ENCODE measurements around the gene TMEM106A. TPM values are rescaled to one million over a fixed set of nuclear protein-coding genes. Genes with fewer than 3 reads are reported as not detected.

The TMEM106A gene
- total RNA-seq, 1 experiment from 2014 or later: 2.2 TPM

DNA sequence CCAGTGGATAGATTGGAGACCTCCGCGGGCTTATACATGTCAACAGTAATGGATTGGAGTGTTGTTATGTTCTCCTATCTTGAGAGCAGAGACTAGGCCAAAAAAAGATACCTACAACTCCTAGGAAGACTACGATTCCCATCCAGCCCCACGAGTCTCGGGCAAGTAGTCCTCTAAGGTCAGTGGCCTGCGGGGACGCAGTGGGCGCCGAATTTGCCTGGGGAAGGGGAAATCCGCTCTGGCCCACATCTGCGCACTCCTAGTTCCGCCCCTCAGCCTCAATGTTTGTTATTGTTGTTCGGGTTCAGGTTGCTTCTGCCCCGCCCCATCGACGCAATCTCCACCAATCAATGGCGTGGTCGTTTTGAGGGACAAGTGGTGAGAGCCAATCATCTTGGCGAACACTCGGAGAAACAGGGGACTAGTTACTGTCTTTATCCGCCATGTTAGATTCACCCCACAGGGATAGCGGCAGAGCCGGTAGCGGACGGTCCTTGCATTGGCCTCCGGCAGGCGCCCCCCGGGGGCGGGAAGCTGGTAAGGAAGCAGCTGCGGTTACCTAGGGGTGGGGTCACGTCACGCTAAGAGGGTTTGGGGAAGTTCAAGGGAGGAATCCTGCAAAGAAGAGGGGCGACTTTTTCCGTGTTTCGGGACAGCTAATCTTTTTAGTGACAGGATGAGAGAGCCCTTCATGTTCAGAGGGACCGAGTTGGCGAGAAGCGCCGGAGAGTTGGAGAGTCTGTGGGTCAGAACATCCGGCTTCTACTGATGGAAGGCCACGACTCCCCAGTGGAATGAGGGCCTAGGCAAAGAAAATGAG lies 40.7 kb upstream of the TMEM106A start, which contains the start of gene NBR1:
Gene NBR1 (plus strand): TSS at position 449 of the 820 bp plus-strand sequence. CDS start 4,586 bp downstream, outside the sequence.
- Mint-ChIP-seq H3K4me1 (ENCODE audit: insufficient read depth, unreplicated experiment) (no peaks in the 10 kb centered on the region), H3K4me3 (ENCODE audit: unreplicated experiment) (no peak within 1 kb of the TSS), H3K27ac (ENCODE audit: low read depth, unreplicated experiment) (no peak within 1 kb of the TSS), H3K27me3 (ENCODE audit: insufficient read depth, unreplicated experiment) (no peaks in the 10 kb centered on the region), H3K36me3 (ENCODE audit: insufficient read depth, unreplicated experiment) (peaks cover 30% of the 10 kb centered on the region), H3K9me3 (ENCODE audit: unreplicated experiment) (no peaks in the 10 kb centered on the region)
- ChIA-PET POLR2A (interaction anchor here (0.6 to 3.4 kb wide), 26 partner anchors 8 to 1240 kb away, joined by 3 to 32 read pairs (median 6); partner anchors contain the start of genes BRCA1, ODAD4, RND2 and RPL27), CTCF (interaction anchor here (0.5 to 1.4 kb wide), 5 partner anchors 28 to 646 kb away, joined by 3 to 5 read pairs (median 4); partner anchors contain the start of genes DHX8 and RPL27)
- intact Hi-C loops (cut with micrococcal nuclease): loop anchor here (1.0 to 5.0 kb wide), 3 partner anchors 46 to 164 kb away; partner anchors contain the start of genes BRCA1, IFI35 and VAT1
- BruUV-seq (replicated peaks): no TSS peak
- peak; percentile 99 for DNase-seq (ENCODE audit: unreplicated experiment)
- TF ChIP-seq, protein P1, sequence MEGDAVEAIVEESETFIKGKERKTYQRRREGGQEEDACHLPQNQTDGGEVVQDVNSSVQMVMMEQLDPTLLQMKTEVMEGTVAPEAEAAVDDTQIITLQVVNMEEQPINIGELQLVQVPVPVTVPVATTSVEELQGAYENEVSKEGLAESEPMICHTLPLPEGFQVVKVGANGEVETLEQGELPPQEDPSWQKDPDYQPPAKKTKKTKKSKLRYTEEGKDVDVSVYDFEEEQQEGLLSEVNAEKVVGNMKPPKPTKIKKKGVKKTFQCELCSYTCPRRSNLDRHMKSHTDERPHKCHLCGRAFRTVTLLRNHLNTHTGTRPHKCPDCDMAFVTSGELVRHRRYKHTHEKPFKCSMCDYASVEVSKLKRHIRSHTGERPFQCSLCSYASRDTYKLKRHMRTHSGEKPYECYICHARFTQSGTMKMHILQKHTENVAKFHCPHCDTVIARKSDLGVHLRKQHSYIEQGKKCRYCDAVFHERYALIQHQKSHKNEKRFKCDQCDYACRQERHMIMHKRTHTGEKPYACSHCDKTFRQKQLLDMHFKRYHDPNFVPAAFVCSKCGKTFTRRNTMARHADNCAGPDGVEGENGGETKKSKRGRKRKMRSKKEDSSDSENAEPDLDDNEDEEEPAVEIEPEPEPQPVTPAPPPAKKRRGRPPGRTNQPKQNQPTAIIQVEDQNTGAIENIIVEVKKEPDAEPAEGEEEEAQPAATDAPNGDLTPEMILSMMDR (IDR thresholded peaks at IDR 0.05; ENCODE audit: unreplicated experiment): no peak

DNA sequence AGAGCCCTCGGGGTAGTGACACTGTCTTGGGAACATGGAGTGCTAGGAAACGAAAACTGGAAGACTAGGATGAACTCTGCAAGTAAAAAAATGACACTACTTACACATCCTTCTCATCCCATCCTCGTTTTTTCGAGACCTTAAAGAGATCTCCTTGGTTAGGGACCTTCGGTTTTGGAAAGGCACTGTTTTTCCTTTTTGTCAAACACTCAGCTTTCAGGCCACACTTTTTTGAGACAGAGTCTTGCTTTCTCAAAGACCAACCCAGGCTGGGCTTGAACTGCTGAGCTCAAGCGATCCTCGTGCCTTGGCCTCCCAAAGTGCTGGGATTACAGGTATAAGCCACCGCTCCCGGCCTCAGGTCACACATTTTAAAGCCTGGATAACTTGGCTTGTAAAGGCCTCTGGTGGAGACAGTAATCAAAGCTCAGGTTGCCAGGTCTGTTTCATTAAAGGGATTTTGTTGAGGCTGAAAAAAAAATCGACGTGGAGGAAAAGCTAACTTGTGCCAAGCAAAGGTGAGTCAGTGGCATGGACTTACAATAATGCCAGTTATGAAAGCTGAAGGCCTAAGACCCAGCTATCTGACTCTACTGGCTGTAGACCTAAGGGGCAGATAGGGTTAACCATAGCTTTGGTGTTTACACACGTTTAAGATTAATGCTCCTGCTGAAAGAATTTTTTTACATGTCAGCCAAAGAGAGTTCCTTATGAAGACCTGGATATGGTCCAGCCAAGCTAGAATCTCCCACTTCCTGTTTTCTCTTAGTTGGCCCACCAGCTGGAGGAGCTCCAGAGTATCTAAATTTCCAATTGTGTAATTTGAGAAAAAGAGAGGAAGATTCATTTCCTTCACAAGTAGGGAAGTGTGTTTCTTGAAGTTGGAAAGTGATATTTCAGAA lies 39.8 kb upstream of the TMEM106A start:
- intact Hi-C loops (cut with micrococcal nuclease): loop anchor here (5.0 kb wide), 2 partner anchors 150 to 165 kb away; partner anchors contain the start of genes IFI35 and VAT1
- ChIA-PET CTCF (interaction anchor here (0.8 to 1.4 kb wide), 4 partner anchors 27 to 312 kb away, joined by 3 to 5 read pairs (median 4); partner anchors contain the start of gene DHX8), POLR2A (interaction anchor here (0.6 to 3.4 kb wide), 37 partner anchors 7 to 1912 kb away, joined by 3 to 32 read pairs (median 4); partner anchors contain the start of genes BRCA1, COA3, ODAD4 and RND2)
- peaks cover 32% of the 10 kb centered on the region for H3K36me3 Mint-ChIP-seq (ENCODE audit: insufficient read depth, unreplicated experiment)
- peak; percentile 86 for DNase-seq (ENCODE audit: unreplicated experiment)
- H3K27ac Mint-ChIP-seq (ENCODE audit: low read depth, unreplicated experiment): no peak overlapping the region
- H3K4me1 Mint-ChIP-seq (ENCODE audit: insufficient read depth, unreplicated experiment): peaks cover 7% of the 10 kb centered on the region
- H3K4me3 Mint-ChIP-seq (ENCODE audit: unreplicated experiment): no peak overlapping the region
- H3K9me3 Mint-ChIP-seq (ENCODE audit: unreplicated experiment): no peaks in the 10 kb centered on the region
- TSS peak; percentile 80 for BruUV-seq (replicated peaks)
- H3K27me3 Mint-ChIP-seq (ENCODE audit: insufficient read depth, unreplicated experiment): no peaks in the 10 kb centered on the region
- TF ChIP-seq, protein P1 (IDR thresholded peaks at IDR 0.05; ENCODE audit: unreplicated experiment): peak; percentile 12

DNA sequence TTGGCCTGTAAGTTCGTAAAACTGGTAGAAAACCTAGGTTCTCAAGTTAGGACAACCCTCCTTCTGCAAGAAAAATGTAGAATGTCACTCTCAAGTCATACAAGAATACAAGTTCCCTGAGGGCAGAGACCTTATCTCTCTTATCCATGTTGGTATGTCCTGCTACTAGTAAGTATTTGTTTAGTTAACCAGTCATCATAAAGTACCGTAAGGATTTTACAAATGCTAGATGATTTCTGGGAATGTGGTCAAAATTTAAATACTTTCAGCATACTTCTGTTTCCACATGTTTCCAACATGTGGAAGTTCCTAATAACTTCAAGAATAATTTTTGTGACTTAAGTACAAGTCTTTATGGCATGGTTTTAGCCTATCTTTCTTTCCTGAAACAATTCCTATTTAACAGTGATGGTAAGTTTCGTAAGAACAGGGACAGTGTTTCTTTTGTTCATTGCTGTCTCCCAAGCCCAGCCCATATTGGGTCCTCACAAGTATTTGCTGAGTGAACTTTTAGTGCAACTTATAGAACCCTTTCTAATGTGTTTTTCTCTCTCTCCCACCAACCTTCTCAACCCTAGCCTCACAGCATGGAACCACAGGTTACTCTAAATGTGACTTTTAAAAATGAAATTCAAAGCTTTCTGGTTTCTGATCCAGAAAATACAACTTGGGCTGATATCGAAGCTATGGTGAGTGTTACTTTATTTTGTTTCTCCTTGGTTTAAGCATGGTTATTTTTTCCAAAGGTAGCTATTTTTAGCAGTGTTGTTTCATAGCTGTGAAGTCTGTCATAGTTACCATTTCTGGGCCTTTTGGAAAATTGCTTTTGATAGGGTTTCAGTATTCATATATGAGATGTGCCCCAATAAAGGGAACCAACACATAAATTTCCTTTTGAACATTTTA lies 36.2 kb upstream of the TMEM106A start:
- TF ChIP-seq, protein P1 (IDR thresholded peaks at IDR 0.05; ENCODE audit: unreplicated experiment): no peak
- intact Hi-C loops (cut with micrococcal nuclease): no loop called here
- Mint-ChIP-seq H3K4me1 (ENCODE audit: insufficient read depth, unreplicated experiment) (peaks cover 11% of the 10 kb centered on the region), H3K27me3 (ENCODE audit: insufficient read depth, unreplicated experiment) (no peaks in the 10 kb centered on the region), H3K36me3 (ENCODE audit: insufficient read depth, unreplicated experiment) (peaks cover 64% of the 10 kb centered on the region), H3K27ac (ENCODE audit: low read depth, unreplicated experiment) (no peak overlapping the region), H3K4me3 (ENCODE audit: unreplicated experiment) (no peak overlapping the region), H3K9me3 (ENCODE audit: unreplicated experiment) (no peaks in the 10 kb centered on the region)
- ChIA-PET POLR2A (no interaction called here), CTCF (interaction anchor here (0.5 to 1.2 kb wide), 2 partner anchors 159 to 239 kb away, joined by 3 read pairs; no protein-coding TSS in a partner anchor)
- BruUV-seq (replicated peaks): no TSS peak
- DNase-seq (ENCODE audit: unreplicated experiment): no peak
